ENCODE data around the gene RABAC1. TPM values are rescaled to one million over a fixed set of nuclear protein-coding genes. Genes with fewer than 3 reads are reported as not detected.

The RABAC1 gene
- total and polyA plus RNA-seq, 2 of the 8 experiments (the other 6 are each of a cell fraction or from before 2014, with no cell fraction given), result 124 to 439 TPM

DNA sequence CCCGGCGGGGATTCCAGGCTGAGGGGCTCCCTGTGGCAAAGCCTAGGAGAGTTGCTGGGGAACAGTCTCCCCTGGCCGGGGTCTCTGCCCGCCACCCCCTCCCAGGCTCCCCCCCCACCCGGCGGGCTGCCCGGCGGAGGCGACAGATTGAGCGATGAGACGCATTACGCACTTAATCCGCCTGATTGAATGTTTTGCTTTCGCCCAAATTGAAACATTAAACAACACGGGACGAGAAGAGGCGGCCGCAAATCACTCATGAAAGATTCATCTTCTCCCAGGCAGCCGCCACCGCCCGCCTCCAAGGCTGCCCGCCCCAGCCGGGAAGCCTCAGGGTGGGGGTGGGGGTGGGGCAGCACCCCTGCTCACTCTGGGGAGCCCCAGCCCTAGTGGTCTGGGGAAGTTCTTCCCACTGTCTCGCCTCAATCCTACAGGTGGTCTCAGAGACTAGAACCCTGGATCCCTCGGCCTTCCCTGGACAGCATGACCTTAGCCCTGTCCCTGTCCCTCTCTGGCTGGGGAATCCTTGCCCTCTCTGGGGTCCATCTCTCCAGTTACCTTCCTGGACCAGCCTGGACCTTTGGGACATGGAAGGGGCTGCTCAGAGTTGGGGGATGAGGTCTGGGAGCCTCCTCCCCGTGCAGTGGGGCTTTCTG lies 23.2 kb downstream of the RABAC1 start:
- no peak overlapping the region for H2BK5ac ChIP-seq (ENCODE audit: low read depth, low read length)
- no peaks in the 10 kb centered on the region; a peak in 1 of 8 replicates for H3K36me3 ChIP-seq (ENCODE audit: control insufficient read depth in 2 of 4, insufficient read depth in 4 of 4, low read length in 3 of 4)
- H3K4me2 ChIP-seq (ENCODE audit: insufficient read depth in 1 of 2, low read depth in 2 of 2, low read length in 2 of 2), result no peak overlapping the region
- peaks cover 0 to 21% of the 10 kb centered on the region in 2 experiments for H4K20me1 ChIP-seq (replicated peaks in 1 of 2; ENCODE audit: control insufficient read depth in 1 of 2, insufficient read depth in 2 of 2, low read length in 2 of 2)
- peaks cover 10% of the 10 kb centered on the region; the same call in 1 of the 2 replicates for H3K23me2 ChIP-seq (ENCODE audit: low read depth, low read length)
- H2AFZ ChIP-seq (ENCODE audit: low read length), result no peak overlapping the region
- no peak overlapping the region for H3K56ac ChIP-seq (replicated peaks; ENCODE audit: insufficient read length, low read depth, low read length)
- H3K9me3 ChIP-seq (ENCODE audit: insufficient read depth in 2 of 2, low read depth in 1 of 2, low read length in 1 of 2), result no peaks in the 10 kb centered on the region
- no peak overlapping the region for H4K5ac ChIP-seq (ENCODE audit: insufficient read length, low read depth, low read length)
- no peak for DNase-seq (ENCODE audit: low read depth in 1 of 2, low spot score in 2 of 2)
- no peaks in the 10 kb centered on the region for H3K79me1 ChIP-seq (ENCODE audit: low read depth, low read length)
- no peak overlapping the region for H3K4ac ChIP-seq (replicated peaks; ENCODE audit: insufficient read length, low read depth, low read length)
- H3K9ac ChIP-seq (replicated peaks in 1 of 4; ENCODE audit: extremely low read depth in 1 of 4, low read depth in 3 of 4, low read length in 3 of 4), result no peak overlapping the region; a peak in 1 of 7 replicates
- H3K14ac ChIP-seq (ENCODE audit: insufficient read length), result no peak overlapping the region
- H2BK120ac ChIP-seq (replicated peaks; ENCODE audit: low read depth, low read length), result no peak overlapping the region
- no peak overlapping the region for H3K4me3 ChIP-seq (ENCODE audit: extremely low read depth in 1 of 4, insufficient read depth in 2 of 4, low read depth in 3 of 4, low read length in 4 of 4)
- ChIA-PET CTCF (ENCODE audit: partially characterized antibody) (interaction anchor here (0.6 to 7.0 kb wide), 11 partner anchors 10 to 621 kb away, joined by 3 to 37 read pairs (median 5); no protein-coding TSS in a partner anchor), POLR2A (ENCODE audit: partially characterized antibody) (interaction anchor here (2.5 to 9.6 kb wide), 2 partner anchors 64 kb away, joined by 18 to 71 read pairs; no protein-coding TSS in a partner anchor)
- peak overlapping the region; percentile 74 for H4K91ac ChIP-seq (replicated peaks; ENCODE audit: insufficient read length, low read length)
- H2AK5ac ChIP-seq (ENCODE audit: low read depth, low read length), result no peak overlapping the region; the same call in 1 of the 2 replicates
- H3K27ac ChIP-seq (ENCODE audit: low read depth, low read length), result no peak overlapping the region
- no peak overlapping the region for H3K23ac ChIP-seq (ENCODE audit: insufficient read length)
- no peak for FAIRE-seq
- no peak overlapping the region for H3K18ac ChIP-seq (ENCODE audit: extremely low read depth, low read length)
- no peaks in the 10 kb centered on the region for H3K79me2 ChIP-seq (ENCODE audit: control insufficient read depth in 1 of 2, insufficient read depth in 2 of 2, low read length in 2 of 2)
- 53% methylated on average over 16 of the region's 26 CpGs; no CpG with 5 or more reads in 1 of the 2 experiments for WGBS, 2 experiments (ENCODE audit: extremely low coverage in 1 of 2, insufficient coverage in 1 of 2, insufficient read length in 1 of 2, insufficient replicate concordance in 2 of 2, low coverage in 1 of 2, low lambda C conversion rate in 2 of 2, missing lambda C conversion rate in 1 of 2)
- H2BK20ac ChIP-seq (ENCODE audit: low read length), result no peak overlapping the region
- no peak overlapping the region for H4K8ac ChIP-seq (ENCODE audit: extremely low read depth, insufficient read depth, low read length)
- H3K4me1 ChIP-seq (replicated peaks in 1 of 4; ENCODE audit: control insufficient read depth in 3 of 4, insufficient read depth in 4 of 4, low read length in 3 of 4), result peaks cover 0 to 13% (median 8%) of the 10 kb centered on the region in 4 experiments; a peak in 6 of 7 replicates
- H2BK15ac ChIP-seq (ENCODE audit: low read length), result no peak overlapping the region
- peaks cover 32 to 79% (median 72%) of the 10 kb centered on the region in 4 experiments for H3K27me3 ChIP-seq (replicated peaks in 1 of 4; ENCODE audit: control insufficient read depth in 3 of 4, extremely low read depth in 1 of 4, insufficient read depth in 3 of 4, low read length in 3 of 4)
- H2BK12ac ChIP-seq (ENCODE audit: low read depth, low read length), result no peak overlapping the region
- TF ChIP-seq SIN3A (conservative IDR thresholded peaks at IDR 0.05 in 1 of 2, IDR thresholded peaks at IDR 0.05 in 1 of 2; ENCODE audit: low read depth in 1 of 2, low read length in 2 of 2), result no peak
- no peak for TF ChIP-seq EGR1 (IDR thresholded peaks at IDR 0.05; ENCODE audit: borderline replicate concordance, low read depth, low read length)
- no peak for TF ChIP-seq YY1 (IDR thresholded peaks at IDR 0.05; ENCODE audit: low read depth, low read length)
- TF ChIP-seq, protein P1, sequence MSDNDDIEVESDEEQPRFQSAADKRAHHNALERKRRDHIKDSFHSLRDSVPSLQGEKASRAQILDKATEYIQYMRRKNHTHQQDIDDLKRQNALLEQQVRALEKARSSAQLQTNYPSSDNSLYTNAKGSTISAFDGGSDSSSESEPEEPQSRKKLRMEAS (IDR thresholded peaks at IDR 0.05), result no peak
- TF ChIP-seq TAF7 (optimal IDR thresholded peaks at IDR 0.05; ENCODE audit: borderline replicate concordance, low read depth, low read length), result no peak
- TF ChIP-seq CBX8 (IDR thresholded peaks at IDR 0.05; ENCODE audit: borderline replicate concordance, low read depth, low read length), result no peak
- TF ChIP-seq, protein P2, sequence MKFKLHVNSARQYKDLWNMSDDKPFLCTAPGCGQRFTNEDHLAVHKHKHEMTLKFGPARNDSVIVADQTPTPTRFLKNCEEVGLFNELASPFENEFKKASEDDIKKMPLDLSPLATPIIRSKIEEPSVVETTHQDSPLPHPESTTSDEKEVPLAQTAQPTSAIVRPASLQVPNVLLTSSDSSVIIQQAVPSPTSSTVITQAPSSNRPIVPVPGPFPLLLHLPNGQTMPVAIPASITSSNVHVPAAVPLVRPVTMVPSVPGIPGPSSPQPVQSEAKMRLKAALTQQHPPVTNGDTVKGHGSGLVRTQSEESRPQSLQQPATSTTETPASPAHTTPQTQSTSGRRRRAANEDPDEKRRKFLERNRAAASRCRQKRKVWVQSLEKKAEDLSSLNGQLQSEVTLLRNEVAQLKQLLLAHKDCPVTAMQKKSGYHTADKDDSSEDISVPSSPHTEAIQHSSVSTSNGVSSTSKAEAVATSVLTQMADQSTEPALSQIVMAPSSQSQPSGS (IDR thresholded peaks at IDR 0.05; ENCODE audit: low read length), result no peak
- no peak for TF ChIP-seq CEBPB (IDR thresholded peaks at IDR 0.05; ENCODE audit: low read depth, low read length)
- TF ChIP-seq KDM4A (IDR thresholded peaks at IDR 0.05; ENCODE audit: low read depth, low read length, severe bottlenecking), result no peak

Measured in H1 (cell line).